HG03095 (cell line): ENCODE measurements around the gene ST6GAL1.
"Not testable (repeated sequence)": the region's sequence is repeated elsewhere in the genome, so short reads cannot be mapped to it uniquely, and the experiment has no call there.

Experiments used
- ATAC-seq: cut with Tn5 transposase; IDR thresholded peaks from one replicate; pipeline ENCODE4 v1.9.1; 2021; ENCODE audit warnings: moderate library complexity; ENCODE audit not compliant: unreplicated experiment

Gene ST6GAL1, protein sequence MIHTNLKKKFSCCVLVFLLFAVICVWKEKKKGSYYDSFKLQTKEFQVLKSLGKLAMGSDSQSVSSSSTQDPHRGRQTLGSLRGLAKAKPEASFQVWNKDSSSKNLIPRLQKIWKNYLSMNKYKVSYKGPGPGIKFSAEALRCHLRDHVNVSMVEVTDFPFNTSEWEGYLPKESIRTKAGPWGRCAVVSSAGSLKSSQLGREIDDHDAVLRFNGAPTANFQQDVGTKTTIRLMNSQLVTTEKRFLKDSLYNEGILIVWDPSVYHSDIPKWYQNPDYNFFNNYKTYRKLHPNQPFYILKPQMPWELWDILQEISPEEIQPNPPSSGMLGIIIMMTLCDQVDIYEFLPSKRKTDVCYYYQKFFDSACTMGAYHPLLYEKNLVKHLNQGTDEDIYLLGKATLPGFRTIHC

DNA sequence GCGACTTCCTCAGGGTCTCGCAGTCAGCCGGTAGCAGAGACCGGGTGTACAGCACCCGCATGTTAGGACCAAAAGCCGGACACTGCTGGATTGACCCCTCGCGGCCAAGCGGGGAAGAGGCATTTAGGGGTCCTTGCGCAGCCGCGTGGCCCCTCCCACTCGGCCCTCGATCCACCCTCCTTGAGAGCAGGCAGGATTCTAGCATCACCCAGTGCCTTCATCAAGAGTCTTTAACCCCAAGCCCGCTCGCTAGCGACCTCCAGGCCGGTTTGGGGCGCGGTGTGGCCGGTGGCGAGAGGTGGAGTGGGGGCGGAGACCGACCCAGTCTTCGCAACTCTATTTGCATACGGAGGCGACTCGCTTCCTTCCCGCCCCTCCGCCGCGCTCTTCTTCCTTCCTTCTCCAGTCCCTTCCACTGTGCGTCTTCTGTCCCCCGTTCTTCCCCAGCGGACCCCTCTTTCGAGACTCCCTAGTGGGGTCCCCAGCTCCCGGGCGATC is at the start of gene ST6GAL1:
Gene ST6GAL1, plus strand, starts transcription at position 384 of the 498 bp plus-strand sequence. CDS start 112,178 bp downstream, outside the sequence.
- ATAC-seq = peak; percentile 68

DNA sequence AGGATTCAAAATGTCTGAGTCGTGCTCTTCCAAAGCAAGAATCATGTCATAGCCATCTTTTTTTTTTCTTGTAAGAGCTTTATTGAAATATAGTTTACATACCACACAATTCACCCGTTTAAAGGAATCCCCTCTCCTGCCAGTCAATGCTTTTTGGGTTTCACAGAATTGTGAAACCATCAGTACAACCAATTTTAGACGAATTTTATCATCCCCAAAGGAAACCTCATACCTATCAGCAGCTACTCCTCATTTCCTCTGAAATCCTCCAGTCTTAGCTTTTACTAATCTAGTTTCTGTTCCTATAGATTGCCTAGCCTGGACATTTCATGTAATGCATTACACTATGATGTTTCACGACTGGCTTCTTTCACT is 48.2 kb upstream of the ST6GAL1 start:
- ATAC-seq = no peak

DNA sequence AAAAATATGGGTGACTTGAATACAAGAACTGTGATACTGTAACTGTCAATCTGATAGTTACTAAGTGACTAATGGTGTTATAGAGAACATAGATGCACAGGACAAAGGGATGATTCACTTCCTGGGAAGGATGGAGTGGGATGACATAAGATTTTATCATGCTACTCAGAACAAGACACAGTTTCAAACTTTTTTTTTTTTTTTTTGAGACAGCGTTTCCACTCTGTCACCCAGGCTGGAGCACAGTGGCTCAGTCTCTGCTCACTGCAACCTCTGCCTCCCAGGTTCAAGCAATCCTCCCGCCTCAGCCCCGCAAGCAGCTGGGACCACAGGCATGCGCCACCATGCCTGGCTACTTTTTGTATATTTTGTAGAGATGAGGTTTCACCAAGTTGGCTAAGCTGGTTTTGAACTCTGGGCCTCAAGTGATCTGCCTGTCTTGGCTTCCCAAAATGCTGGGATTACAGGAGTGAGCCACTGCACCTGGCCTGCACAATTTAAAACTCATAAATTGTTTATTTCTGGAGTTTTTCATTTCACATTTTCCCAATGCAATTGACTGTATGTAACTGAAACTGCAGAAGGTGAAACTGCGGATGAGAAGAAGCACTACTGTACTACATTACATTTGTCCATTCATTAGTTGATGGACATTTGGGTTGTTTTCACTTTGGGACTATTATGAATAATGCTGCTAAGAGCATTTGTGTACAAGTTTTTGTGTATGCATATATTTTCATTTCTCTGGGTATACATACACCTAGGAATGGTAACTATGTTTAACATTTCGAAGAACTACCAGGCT is 47.2 kb upstream of the ST6GAL1 start:
- no peak for ATAC-seq

DNA sequence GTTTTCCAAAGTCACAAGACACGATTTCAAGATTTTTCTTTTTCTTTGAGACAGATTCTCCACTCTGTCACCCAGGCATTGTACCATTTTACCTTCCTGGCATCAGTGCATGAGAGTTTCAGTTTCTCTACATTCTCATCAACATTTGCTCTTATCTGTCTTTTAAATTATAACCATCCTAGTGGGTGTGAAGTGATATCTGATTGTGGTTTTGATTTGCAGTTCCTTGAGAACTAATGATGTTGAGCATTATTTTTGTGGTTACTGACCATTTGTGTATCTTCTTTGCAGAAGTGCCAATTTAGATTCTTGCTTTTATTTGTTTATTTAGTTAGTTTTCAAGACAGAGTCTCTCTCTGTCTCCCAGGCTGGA is 46.7 kb upstream of the ST6GAL1 start:
- no peak for ATAC-seq

DNA sequence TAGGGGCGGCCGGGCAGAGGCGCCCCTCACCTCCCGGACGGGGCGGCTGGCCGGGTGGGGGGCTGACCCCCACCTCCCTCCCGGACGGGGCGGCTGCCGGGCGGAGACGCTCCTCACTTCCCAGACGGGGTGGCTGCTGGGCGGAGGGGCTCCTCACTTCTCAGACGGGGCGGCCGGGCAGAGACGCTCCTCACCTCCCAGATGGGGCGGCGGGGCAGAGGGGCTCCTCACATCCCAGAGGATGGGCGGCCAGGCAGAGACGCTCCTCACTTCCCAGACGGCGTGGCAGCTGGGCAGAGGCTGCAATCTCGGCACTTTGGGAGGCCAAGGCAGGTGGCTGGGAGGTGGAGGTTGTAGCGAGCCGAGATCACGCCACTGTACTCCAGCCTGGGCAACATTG is 45.5 kb upstream of the ST6GAL1 start:
- not testable (repeated sequence) for ATAC-seq

DNA sequence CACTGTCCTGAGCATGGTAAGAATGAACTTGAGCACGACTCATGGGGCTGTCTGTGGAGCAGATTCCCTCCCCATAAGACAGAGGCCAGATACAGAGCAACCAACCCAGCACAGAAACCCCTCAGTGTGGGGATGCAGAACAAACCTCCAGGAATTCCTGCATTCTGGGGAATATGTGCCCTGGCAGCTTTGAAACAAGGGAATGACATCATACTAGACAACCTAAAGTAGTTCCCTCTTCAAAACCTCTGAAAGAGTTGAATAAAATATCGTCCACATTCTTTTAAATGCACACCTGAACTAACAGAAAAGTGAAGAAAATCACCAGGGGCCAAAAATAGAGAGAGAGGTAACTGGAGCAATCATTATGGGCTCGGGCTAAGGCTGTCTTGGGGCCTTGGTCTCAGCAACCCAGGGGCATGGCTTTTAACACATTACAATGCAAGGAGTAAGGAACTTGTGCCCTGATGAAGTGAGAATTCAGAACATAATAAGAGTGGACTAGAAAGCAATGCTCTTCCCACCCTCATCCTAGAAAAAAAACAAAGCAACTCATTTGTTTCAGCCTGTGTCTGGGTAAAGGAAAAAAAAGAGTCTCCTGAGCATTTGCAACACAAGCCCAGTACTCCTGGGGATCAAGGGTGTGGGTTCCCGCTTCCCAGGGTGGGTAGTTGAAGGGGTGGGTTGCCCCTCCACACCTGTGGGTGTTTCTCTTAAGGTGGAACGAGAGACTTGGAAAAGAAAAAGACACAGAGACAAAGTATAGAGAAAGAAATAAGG is 43.9 kb upstream of the ST6GAL1 start:
- no peak for ATAC-seq

DNA sequence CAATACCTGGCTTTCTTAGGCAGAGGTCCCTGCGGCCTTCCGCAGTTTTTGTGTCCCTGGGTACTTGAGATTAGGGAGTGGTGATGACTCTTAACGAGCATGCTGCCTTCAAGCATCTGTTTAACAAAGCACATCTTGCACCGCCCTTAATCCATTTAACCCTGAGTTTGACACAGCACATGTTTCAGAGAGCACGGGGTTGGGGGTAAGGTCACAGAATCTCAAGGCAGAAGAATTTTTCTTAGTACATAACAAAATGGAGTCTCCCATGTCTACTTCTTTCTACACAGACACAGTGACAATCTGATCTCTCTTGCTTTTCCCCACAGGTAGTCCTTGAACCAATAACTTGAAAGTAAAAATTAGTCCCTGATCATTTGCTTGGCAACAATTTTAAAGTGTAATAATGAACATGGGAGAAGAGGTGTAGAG is 42.8 kb upstream of the ST6GAL1 start:
- not testable (repeated sequence) for ATAC-seq

DNA sequence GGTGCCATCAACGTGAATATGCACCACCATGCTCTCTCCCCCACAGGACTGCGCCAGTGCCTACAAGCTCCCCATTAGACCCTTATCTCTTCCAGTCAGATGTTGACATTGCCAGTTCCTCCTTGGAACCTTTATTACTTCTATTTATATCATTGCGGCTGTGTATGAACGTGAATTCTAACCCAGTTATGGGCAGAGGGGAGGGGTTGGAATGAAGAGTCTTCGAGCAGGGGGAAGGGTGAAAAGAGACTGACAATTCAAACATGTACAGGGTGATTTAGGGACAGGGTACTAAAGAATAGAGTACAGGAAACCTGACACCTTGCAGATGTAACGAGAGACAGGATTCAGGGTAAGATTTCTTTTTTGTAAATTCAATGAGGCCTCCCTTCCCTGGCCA is 41.8 kb upstream of the ST6GAL1 start:
- ATAC-seq = no peak

DNA sequence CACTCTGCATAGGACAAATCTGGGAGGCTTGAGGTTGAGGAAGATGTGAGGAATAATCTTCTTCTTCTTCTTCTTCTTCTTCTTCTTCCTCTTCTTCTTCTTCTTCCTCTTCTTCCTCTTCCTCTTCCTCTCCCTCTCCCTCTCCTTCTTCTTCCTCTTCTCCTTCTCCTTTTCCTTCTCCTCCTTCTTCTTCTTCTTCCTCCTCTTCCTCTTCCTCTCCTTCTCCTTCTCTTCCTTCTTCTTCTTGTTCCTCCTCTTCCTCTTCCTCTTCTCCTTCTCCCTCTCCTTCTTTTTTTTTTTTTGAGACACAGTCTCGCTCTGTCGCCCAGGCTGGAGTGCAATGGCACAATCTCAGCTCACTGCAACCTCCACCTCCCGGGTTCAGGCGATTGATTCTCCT is 40.6 kb upstream of the ST6GAL1 start:
- not testable (repeated sequence) for ATAC-seq

DNA sequence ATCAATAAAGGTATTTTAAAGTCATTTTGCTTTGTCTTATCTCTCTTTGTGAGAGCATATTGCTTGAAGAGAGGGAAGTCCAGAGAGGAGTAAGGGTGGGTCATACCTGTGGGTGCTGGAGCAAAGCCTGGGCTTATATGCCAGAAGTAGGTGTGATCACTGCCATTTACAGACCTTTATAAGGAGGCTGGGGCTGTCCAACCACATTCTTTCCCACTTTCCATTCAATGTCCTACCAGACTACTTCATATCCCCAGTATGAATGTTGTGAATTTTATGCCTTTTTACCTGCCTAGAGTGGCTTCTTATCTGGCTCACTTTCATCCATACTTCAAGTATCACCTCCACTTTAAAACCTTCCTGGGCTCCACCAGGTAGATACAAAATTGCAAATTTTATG is 39.4 kb upstream of the ST6GAL1 start:
- no peak for ATAC-seq

DNA sequence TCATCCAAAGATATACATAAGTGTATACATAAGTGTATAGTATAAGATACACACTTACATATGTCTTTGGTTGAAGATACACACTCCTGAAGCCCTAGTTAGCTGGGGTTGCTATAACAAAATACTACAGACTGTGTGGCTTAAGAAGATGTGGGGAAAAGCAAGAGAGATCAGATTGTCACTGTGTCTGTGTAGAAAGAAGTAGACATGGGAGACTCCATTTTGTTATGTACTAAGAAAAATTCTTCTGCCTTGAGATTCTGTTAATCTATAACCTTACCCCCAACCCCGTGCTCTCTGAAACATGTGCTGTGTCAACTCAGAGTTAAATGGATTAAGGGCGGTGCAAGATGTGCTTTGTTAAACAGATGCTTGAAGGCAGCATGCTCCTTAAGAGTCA is 37.3 kb upstream of the ST6GAL1 start:
- ATAC-seq = not testable (repeated sequence)

DNA sequence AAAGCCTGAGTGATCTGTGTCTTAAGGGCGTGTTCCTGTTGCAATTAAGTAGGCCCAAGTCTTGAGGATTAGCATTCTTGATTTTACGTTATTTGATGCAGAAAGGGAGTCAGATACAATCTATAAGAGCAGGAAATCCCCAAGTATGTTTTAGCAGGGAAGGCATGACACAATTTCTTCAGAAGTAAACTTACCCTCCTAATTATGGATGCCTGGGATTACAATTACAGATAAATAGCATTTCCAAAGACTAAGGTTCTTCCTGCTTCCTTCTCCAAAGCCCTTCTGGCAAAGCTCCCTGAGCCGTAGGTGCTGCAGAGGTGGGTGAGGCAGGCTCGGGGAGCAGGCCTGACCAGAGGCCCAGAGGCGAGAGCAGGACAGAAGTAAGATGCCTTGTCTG is 34.9 kb upstream of the ST6GAL1 start:
- ATAC-seq = no peak

DNA sequence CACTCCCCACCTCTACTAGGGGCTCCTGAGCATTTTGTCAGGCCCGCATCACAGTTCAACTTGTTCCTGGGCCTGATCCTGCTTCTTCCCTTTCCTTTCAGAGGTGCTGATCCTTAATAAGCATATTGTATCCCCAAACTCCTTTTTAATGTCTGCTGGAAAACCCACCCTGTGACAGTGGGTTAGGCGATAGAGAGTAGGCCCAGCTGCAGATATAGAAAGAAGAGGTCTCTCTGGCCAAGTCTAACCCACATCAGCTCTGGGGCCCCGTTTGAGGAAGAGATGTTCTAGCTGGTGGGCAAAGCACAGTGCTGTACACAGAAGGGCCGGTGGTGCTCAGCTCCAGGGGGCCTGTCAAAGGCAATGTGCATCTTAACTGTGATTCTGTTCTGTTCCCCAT is 34.3 kb upstream of the ST6GAL1 start:
- ATAC-seq = no peak

DNA sequence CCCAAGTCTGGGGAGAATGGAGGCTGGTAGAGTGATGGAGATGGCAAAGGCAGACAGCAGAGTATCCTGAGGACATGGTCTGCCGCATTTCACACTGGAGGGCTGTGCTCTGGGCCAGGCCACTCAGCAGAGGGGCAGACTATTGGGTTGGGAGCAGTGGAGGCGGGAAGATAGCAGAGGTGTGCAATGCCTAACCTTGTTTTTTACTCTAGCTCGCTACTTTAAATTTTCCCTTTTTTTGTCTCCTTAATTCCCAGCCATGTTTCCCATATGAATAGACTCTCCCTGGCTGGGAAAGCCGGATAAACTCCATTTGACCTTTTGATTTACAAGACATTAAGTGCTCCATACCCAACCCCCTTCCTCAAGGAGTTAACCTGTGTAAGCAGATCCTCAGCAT is 33.5 kb upstream of the ST6GAL1 start:
- no peak for ATAC-seq

DNA sequence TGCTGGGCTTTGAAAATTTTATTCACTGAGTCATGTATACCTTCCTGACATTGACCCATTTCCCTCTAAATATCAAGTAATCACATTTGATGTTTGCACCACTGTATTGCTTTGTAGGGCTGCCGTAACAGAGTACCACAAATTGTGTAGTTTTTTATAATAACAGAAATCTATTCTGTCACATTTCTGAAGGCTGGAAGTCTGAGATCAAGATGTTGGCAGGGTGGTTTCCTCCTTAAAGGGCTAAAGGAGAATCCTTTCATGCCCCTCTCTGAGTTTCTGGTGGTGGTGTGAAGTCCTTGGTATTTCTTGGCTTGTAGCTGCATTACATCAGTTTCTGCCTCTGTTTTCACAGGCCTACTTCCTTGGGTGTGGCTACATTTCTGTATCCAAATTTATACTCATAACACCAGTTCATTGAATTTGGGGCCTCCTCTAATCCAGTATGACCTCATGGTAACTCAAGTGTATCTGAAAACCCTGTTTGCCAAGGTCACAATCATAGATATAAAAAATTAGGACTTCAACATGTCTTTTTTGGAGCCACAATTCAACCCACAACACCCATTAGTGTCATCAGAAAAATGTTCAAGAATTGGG is 29.1 kb upstream of the ST6GAL1 start:
- ATAC-seq = no peak

DNA sequence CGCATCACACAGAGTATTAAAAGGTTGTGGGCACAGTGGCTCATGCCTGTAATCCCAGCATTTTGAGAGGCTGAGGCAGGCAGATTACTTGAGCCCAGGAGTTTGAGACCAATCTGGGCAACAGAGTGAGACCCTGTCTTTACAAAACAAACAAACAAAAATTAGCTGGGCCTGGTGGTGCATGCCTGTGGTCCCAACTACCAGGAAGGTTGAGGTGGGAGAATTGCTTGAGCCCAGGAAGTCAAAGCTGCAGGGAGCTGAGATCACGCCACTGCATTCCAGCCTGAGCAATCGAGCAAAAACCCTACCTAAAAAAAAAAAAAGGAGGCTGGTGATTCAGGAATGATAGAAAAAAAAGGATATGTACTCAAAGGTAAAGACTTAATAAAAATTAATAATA is 28.2 kb upstream of the ST6GAL1 start:
- ATAC-seq = no peak

DNA sequence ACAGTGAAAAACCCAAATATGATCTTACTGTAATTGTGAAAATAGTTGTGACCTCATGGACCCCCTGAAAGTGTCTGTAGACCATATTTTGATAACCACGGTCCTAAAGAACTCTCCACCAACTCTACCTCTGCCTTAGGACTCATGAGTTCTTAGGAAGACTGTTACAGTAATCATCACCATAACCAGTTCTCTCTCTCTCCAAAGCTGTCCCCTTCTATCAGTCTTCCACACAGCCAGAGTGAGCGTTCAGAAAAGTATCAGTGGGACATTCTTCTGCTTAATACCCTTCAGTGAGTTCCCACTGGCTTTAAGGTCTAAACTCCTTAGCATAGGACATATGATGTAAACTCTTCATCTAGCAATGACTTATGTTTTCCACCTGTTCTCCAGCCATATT is 27.6 kb upstream of the ST6GAL1 start:
- no peak for ATAC-seq

DNA sequence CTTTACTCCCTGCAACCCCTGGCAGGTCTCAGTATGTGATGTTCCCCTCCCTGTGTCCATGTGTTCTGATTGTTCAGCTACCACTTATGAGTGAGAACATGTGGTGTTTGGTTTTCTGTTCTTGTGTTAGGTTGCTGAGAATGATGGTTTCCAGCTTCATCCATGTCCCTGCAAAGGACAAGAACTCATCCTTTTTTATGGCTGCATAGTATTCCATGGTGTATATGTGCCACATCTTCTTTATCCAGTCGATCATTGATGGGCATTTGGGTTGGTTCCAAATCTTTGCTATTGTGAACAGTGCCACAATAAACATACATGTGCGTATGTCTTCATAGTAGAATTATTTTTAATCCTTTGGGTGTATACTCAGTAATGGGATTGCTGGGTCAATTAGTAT is 26.6 kb upstream of the ST6GAL1 start:
- not testable (repeated sequence) for ATAC-seq

DNA sequence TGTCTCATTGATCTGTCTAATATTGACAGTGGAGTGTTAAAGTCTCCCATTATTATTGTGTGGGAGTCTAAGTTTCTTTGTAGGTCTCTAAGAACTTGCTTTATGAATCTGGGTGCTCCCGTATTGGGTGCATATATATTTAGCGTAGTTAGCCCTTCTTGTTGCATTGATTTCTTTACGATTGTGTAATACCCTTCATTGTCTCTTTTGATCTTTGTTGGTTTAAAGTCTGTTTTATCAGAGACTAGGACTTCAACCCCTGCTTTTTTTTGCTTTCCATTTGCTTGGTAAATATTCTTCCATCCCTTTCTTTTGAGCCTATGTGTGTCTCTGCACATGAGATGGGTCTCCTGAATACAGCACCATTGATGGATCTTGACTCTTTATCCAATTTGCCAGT is 23.3 kb upstream of the ST6GAL1 start:
- not testable (repeated sequence) for ATAC-seq

DNA sequence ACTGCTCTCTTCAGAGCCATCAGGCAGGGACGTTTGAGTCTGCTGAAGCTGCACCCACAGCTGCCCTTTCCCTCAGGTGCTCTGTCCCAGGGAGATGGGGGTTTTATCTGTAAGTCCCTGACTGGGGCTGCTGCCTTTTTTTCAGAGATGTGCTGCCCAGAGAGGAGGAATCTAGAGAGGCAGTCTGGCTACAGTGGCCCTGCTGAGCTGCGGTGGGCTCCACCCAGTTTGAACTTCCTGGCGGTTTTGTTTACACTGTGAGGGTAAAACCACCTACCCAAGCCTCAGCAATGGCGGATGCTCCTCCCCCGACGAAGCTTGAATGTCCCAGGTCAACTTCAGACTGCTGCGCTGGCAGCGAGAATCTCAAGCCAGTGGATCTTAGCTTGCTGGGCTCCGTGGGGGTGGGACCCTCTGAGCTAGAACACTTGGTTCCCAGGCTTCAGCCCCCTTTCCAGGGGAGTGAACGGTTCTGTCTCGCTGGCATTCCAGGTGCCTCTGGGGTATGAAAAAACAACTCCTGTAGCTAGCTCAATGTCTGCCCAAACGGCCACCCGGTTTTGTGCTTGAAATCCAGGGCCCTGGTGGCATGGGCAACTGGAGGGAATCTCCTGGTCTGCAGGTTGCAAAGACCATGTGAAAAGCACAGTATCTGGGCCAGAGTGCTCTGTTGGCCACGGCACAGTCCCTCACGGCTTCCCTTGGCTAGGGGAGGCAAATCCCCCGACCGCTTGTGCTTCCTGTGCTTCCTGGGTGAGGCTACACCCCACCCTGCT is 21.1 kb upstream of the ST6GAL1 start:
- ATAC-seq = no peak
